HCT116 (cell line): Measurements from ENCODE around the gene ZNF197. TPM values are rescaled to one million over a fixed set of nuclear protein-coding genes. Genes with fewer than 3 reads are reported as not detected.
"Not testable (repeated sequence)": the region's sequence is repeated elsewhere in the genome, so short reads cannot be mapped to it uniquely, and the experiment has no call there.

ENCODE experiments used
- ATAC-seq: fragments of 200-7000 bp; cut with Tn5 transposase; 2 replicates; pipeline ENCODE4 v1.9.1; 2020; ENCODE audit warnings: mild to moderate bottlenecking, moderate library complexity
- BruUV-seq: library from RNA; stranded (reverse); fragments of 400-500 nt; replicated peaks from 2 replicates; lab custom pipeline; 2021; lab: Mats Ljungman, UMichigan
- CTCF ChIA-PET: fragments of 300-600 bp; sonication (Branson Sonifier 250); formaldehyde crosslinking; loops from one replicate; lab custom pipeline; 2021; ENCODE audit warnings: antibody characterized with exemption; lab: Charles Lee
- POLR2A ChIA-PET: fragments of 300-600, 350-600 bp; sonication (Branson Sonifier 250); formaldehyde crosslinking; loops from one replicate; lab custom pipeline; 2021; ENCODE audit warnings: antibody characterized with exemption; lab: Charles Lee
- RAD21 ChIA-PET, 2 experiments: fragments of 300-600 bp; sonication (Branson Sonifier 250); formaldehyde crosslinking; loops; one replicate each; lab custom pipeline; 2023; ENCODE audit warnings: low total read pairs in 2 of 2; ENCODE audit not compliant: uncharacterized antibody in 2 of 2, unreplicated experiment in 2 of 2, low non-redundant PET in 1 of 2; lab: Charles Lee
- DNase-seq: peaks from one replicate; pipeline ENCODE4 v3.0.0-alpha.2; 2010; ENCODE audit warnings: low read depth, low spot score
- H2AFZ ChIP-seq: fragments of 200-600 bp; shearing (Covaris generic), sonication (generic); 2 replicates; pipeline ENCODE4 v1.6.1; 2017; ENCODE audit warnings: low read depth, mixed run types, mixed read lengths, antibody characterized with exemption, low read length; ENCODE audit not compliant: poor library complexity, severe bottlenecking
- H3K27ac ChIP-seq: 2 replicates; pipeline ENCODE4 v1.5.1; 2012; ENCODE audit warnings: low read depth, low read length
- H3K27me3 ChIP-seq: fragments of 200-600 bp; sonication (generic); 2 replicates; pipeline ENCODE4 v1.6.1; 2016; ENCODE audit warnings: mixed run types, low read length, mixed read lengths; ENCODE audit not compliant: insufficient read depth
- H3K36me3 ChIP-seq, 2 experiments: fragments of 200-500 bp in 1 of 2; fragments of 200-600 bp in 1 of 2; sonication (Bioruptor generic) in 1 of 2; sonication (generic) in 1 of 2; 2 replicates each; pipeline versions ENCODE4 v1.5.1 to v1.6.1; 2014 to 2016; ENCODE audit warnings: low read length in 2 of 2, inconsistent platforms in 1 of 2, mixed read lengths in 1 of 2, mixed run types in 1 of 2; ENCODE audit not compliant: insufficient read depth in 2 of 2, control insufficient read depth in 1 of 2
- H3K4me1 ChIP-seq, 2 experiments: fragments of 200-600 bp in 1 of 2; sonication (generic) in 1 of 2; 2 replicates each; pipeline versions ENCODE4 v1.5.1 to v1.6.1; 2012 to 2017; ENCODE audit warnings: low read length in 2 of 2, inconsistent platforms in 1 of 2, mild to moderate bottlenecking in 1 of 2, mixed read lengths in 1 of 2, mixed run types in 1 of 2, moderate library complexity in 1 of 2; ENCODE audit not compliant: insufficient read depth in 2 of 2, control insufficient read depth in 1 of 2
- H3K4me2 ChIP-seq: fragments of 200-600 bp; sonication (generic); 2 replicates; pipeline ENCODE4 v1.6.1; 2017; ENCODE audit warnings: mixed run types, low read length, mixed read lengths
- H3K4me3 ChIP-seq, 2 experiments: fragments of 200-600 bp in 1 of 2; sonication (generic) in 1 of 2; replicated peaks in 1 of 2; 2 replicates each; pipeline ENCODE4 v1.5.1; 2011 to 2016; ENCODE audit warnings: low read length in 2 of 2, control low read depth in 1 of 2, low read depth in 1 of 2, mild to moderate bottlenecking in 1 of 2, mixed read lengths in 1 of 2, mixed run types in 1 of 2
- H3K79me2 ChIP-seq: fragments of 200-600 bp; sonication (generic); 2 replicates; pipeline ENCODE4 v1.6.1; 2017; ENCODE audit warnings: mild to moderate bottlenecking, mixed run types, low read length, moderate library complexity, mixed read lengths; ENCODE audit not compliant: insufficient read depth
- H3K9ac ChIP-seq: fragments of 200-600 bp; sonication (generic); 2 replicates; pipeline ENCODE4 v1.6.1; 2016; ENCODE audit warnings: low read length, mixed read lengths
- H3K9me2 ChIP-seq: fragments of 200-600 bp; sonication (generic), shearing (Covaris generic); 2 replicates; pipeline ENCODE4 v1.6.1; 2017; ENCODE audit warnings: mixed run types, mild to moderate bottlenecking, moderate library complexity; ENCODE audit not compliant: insufficient read depth
- H3K9me3 ChIP-seq, 2 experiments: fragments of 200-500 bp in 1 of 2; fragments of 200-600 bp in 1 of 2; sonication (Bioruptor generic) in 1 of 2; sonication (generic) in 1 of 2; 2 replicates each; pipeline ENCODE4 v1.6.1; 2014 to 2017; ENCODE audit warnings: low read length in 2 of 2, mixed read lengths in 2 of 2, inconsistent platforms in 1 of 2, low read depth in 1 of 2, mild to moderate bottlenecking in 1 of 2, mixed run types in 1 of 2, moderate library complexity in 1 of 2; ENCODE audit not compliant: control insufficient read depth in 1 of 2, insufficient read depth in 1 of 2
- H4K20me1 ChIP-seq: fragments of 200-600 bp; sonication (generic), shearing (Covaris generic); 2 replicates; pipeline ENCODE4 v1.6.1; 2017; ENCODE audit warnings: mixed run types, mild to moderate bottlenecking, moderate library complexity; ENCODE audit not compliant: insufficient read depth
- CBX3 ChIP-seq: IDR thresholded peaks from 2 replicates; pipeline ENCODE4 v1.6.1; 2012; ENCODE audit warnings: low read depth
- CEBPB ChIP-seq: IDR thresholded peaks from 2 replicates; pipeline ENCODE4 v1.6.1; 2012; ENCODE audit warnings: low read depth
- EGR1 ChIP-seq: IDR thresholded peaks from 2 replicates; pipeline ENCODE4 v1.6.1; 2012; ENCODE audit warnings: low read depth
- ELF1 ChIP-seq: IDR thresholded peaks from 2 replicates; pipeline ENCODE4 v1.6.1; 2012; ENCODE audit warnings: low read depth, borderline replicate concordance
- EZH2 ChIP-seq: fragments of 200-600 bp; sonication (generic); IDR thresholded peaks from 2 replicates; pipeline ENCODE4 v1.6.1; 2017; ENCODE audit warnings: antibody characterized with exemption, mixed run types
- FOSL1 ChIP-seq: IDR thresholded peaks from 2 replicates; pipeline ENCODE4 v1.6.1; 2012; ENCODE audit warnings: low read depth
- JUND ChIP-seq: IDR thresholded peaks from 2 replicates; pipeline ENCODE4 v1.6.1; 2012
- POLR2A ChIP-seq: IDR thresholded peaks from 2 replicates; pipeline ENCODE4 v1.7.0; 2011; ENCODE audit warnings: borderline replicate concordance; ENCODE audit not compliant: insufficient read depth, insufficient read length; ENCODE audit errors: extremely low read depth
- RAD21 ChIP-seq: IDR thresholded peaks from 2 replicates; pipeline ENCODE4 v1.6.1; 2012; ENCODE audit warnings: low read depth, mild to moderate bottlenecking
- SRF ChIP-seq: IDR thresholded peaks from 2 replicates; pipeline ENCODE4 v1.6.1; 2012; ENCODE audit warnings: low read depth
- YY1 ChIP-seq: IDR thresholded peaks from 2 replicates; pipeline ENCODE4 v1.6.1; 2011; ENCODE audit warnings: low read length, low read depth, moderate library complexity, mild to moderate bottlenecking; ENCODE audit not compliant: insufficient replicate concordance; ENCODE audit errors: extremely low read depth
- ZFX ChIP-seq: fragments of 450-650 bp; IDR thresholded peaks from 2 replicates; pipeline ENCODE4 v1.6.1; 2017
- ZNF274 ChIP-seq: fragments of 200-500 bp; sonication (Bioruptor generic); IDR thresholded peaks from 2 replicates; pipeline ENCODE4 v1.6.1; 2014; ENCODE audit warnings: mild to moderate bottlenecking, low read depth, low read length, inconsistent platforms
- intact Hi-C: fragments of 100-400 bp; cut with micrococcal nuclease; formaldehyde crosslinking; loops from 2 replicates; pipeline ENCODE4 v1.10.0; 2022
- total RNA-seq: library from RNA; stranded (reverse); gene quantifications from one replicate; pipeline ENCODE4 v1.2.1, GENCODE V29; 2021; ENCODE audit not compliant: unreplicated experiment
- TF ChIP-seq, protein P1 (sequence below), 3 experiments: fragments of 200-600 bp in 1 of 3; sonication (generic) in 1 of 3; IDR thresholded peaks in 2 of 3; conservative IDR thresholded peaks in 1 of 3; 2 replicates each; pipeline ENCODE4 v1.5.1; 2012 to 2017; ENCODE audit warnings: low read depth in 2 of 3, low read length in 2 of 3, antibody characterized with exemption in 1 of 3, borderline replicate concordance in 1 of 3, control low read depth in 1 of 3, mild to moderate bottlenecking in 1 of 3, mixed read lengths in 1 of 3, mixed run types in 1 of 3, moderate library complexity in 1 of 3; ENCODE audit not compliant: insufficient read depth in 1 of 3
- TF ChIP-seq, protein P2 (sequence below): IDR thresholded peaks from 2 replicates; pipeline ENCODE4 v1.6.1; 2012
- TF ChIP-seq, protein P3 (sequence below): IDR thresholded peaks from 2 replicates; pipeline ENCODE4 v1.6.1; 2012
- TF ChIP-seq, protein P4 (sequence below): IDR thresholded peaks from 2 replicates; pipeline ENCODE4 v1.6.1; 2012; ENCODE audit warnings: low read depth

Gene ZNF197
- total RNA-seq, 1 experiment from 2014 or later, result 16.5 TPM

DNA sequence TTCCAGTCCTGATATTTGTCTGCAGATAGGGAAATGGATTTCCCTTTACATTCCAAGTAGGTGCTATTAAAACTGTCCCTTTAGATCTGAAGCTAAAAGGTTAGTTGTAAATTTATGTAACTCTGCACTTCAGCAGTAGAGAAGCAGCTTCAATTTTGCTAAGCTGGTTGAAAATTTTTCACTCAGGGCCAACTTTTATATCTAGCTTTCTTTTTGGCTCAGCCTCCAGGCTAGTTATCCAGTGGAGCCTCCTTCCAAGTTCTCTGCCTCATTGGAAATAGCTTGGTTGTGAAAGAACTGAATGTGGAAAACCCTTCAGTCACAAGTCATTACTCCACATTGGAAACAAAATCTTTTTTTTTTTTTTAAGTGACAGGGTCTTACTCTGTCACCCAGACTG lies 48.2 kb upstream of the ZNF197 start:
- H2AFZ ChIP-seq, result no peak overlapping the region
- no TSS peak for BruUV-seq
- ATAC-seq (no peak), DNase-seq (no peak)
- no peaks in the 10 kb centered on the region for H3K4me1 ChIP-seq
- ChIA-PET POLR2A (no interaction called here), RAD21 (no interaction called here), CTCF (no interaction called here)
- H3K9me3 ChIP-seq, result no peaks in the 10 kb centered on the region
- H3K4me3 ChIP-seq, result no peak overlapping the region
- no peaks in the 10 kb centered on the region for H3K36me3 ChIP-seq
- H4K20me1 ChIP-seq, result no peaks in the 10 kb centered on the region
- no peak overlapping the region for H3K4me2 ChIP-seq
- H3K9ac ChIP-seq, result no peak overlapping the region
- no peaks in the 10 kb centered on the region for H3K79me2 ChIP-seq
- H3K27me3 ChIP-seq, result no peaks in the 10 kb centered on the region
- TF ChIP-seq, protein P1, sequence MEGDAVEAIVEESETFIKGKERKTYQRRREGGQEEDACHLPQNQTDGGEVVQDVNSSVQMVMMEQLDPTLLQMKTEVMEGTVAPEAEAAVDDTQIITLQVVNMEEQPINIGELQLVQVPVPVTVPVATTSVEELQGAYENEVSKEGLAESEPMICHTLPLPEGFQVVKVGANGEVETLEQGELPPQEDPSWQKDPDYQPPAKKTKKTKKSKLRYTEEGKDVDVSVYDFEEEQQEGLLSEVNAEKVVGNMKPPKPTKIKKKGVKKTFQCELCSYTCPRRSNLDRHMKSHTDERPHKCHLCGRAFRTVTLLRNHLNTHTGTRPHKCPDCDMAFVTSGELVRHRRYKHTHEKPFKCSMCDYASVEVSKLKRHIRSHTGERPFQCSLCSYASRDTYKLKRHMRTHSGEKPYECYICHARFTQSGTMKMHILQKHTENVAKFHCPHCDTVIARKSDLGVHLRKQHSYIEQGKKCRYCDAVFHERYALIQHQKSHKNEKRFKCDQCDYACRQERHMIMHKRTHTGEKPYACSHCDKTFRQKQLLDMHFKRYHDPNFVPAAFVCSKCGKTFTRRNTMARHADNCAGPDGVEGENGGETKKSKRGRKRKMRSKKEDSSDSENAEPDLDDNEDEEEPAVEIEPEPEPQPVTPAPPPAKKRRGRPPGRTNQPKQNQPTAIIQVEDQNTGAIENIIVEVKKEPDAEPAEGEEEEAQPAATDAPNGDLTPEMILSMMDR (IDR thresholded peaks at IDR 0.05 in 2 of 3, conservative IDR thresholded peaks at IDR 0.05 in 1 of 3; ENCODE audit: borderline replicate concordance in 1 of 3, insufficient read depth in 1 of 3, low read depth in 2 of 3, low read length in 2 of 3), result no peak
- no peak for TF ChIP-seq EZH2
- no peak for TF ChIP-seq ZFX
- TF ChIP-seq, protein P2, sequence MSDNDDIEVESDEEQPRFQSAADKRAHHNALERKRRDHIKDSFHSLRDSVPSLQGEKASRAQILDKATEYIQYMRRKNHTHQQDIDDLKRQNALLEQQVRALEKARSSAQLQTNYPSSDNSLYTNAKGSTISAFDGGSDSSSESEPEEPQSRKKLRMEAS, result no peak
- no peak for TF ChIP-seq JUND
- TF ChIP-seq ZNF274, result no peak
- no peak for TF ChIP-seq ELF1
- no peak for TF ChIP-seq EGR1
- TF ChIP-seq, protein P3, sequence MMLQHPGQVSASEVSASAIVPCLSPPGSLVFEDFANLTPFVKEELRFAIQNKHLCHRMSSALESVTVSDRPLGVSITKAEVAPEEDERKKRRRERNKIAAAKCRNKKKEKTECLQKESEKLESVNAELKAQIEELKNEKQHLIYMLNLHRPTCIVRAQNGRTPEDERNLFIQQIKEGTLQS, result no peak
- no peak for TF ChIP-seq SRF
- no peak for TF ChIP-seq CBX3
- TF ChIP-seq POLR2A, result no peak
- no peak for TF ChIP-seq RAD21
- TF ChIP-seq, protein P4, sequence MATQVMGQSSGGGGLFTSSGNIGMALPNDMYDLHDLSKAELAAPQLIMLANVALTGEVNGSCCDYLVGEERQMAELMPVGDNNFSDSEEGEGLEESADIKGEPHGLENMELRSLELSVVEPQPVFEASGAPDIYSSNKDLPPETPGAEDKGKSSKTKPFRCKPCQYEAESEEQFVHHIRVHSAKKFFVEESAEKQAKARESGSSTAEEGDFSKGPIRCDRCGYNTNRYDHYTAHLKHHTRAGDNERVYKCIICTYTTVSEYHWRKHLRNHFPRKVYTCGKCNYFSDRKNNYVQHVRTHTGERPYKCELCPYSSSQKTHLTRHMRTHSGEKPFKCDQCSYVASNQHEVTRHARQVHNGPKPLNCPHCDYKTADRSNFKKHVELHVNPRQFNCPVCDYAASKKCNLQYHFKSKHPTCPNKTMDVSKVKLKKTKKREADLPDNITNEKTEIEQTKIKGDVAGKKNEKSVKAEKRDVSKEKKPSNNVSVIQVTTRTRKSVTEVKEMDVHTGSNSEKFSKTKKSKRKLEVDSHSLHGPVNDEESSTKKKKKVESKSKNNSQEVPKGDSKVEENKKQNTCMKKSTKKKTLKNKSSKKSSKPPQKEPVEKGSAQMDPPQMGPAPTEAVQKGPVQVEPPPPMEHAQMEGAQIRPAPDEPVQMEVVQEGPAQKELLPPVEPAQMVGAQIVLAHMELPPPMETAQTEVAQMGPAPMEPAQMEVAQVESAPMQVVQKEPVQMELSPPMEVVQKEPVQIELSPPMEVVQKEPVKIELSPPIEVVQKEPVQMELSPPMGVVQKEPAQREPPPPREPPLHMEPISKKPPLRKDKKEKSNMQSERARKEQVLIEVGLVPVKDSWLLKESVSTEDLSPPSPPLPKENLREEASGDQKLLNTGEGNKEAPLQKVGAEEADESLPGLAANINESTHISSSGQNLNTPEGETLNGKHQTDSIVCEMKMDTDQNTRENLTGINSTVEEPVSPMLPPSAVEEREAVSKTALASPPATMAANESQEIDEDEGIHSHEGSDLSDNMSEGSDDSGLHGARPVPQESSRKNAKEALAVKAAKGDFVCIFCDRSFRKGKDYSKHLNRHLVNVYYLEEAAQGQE, result no peak
- no peak for TF ChIP-seq YY1
- no peak for TF ChIP-seq CEBPB
- no peak for TF ChIP-seq FOSL1
- TF ChIP-seq, all 23 proteins: peak for 0
- intact Hi-C loops, result no loop called here
- H3K9me2 ChIP-seq, result no peaks in the 10 kb centered on the region
- no peak overlapping the region for H3K27ac ChIP-seq

DNA sequence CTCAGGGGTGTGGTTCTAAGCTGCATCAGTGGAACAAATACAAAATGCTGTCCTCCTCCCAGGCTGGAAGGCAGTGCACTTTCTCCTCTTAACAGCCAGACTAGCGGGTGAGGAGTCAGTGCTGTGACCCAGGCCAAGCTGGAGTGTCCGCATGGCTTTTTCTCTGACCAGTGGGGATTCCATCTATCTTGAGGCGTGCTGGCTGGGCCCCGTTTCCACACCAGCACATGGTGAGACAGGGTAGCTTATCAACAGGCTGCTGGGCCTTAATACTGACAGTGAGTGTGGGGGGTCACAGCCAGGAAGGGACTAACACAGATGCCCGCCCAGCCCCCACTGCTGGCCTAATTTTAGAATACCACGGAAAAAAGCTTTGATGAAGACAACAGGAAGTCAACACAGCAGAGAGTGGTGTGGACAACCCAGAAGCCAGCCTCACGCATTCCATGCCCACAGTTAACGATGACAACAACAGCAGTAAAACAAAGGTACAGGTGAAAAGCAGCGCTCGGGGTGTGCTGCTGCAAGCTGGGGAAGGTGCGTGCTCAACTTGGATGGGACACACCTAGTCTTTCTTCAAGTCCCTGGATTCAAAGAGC lies 47.4 kb upstream of the ZNF197 start:
- BruUV-seq, H3K9me2 ChIP-seq, ATAC-seq: not testable (repeated sequence)

More for the DNA sequence above, 47.4 kb upstream of the ZNF197 start:
- RAD21 ChIA-PET, intact Hi-C loops, H3K27ac ChIP-seq, H4K20me1 ChIP-seq, POLR2A ChIA-PET, H3K9ac ChIP-seq, DNase-seq, H2AFZ ChIP-seq, CTCF ChIA-PET, H3K4me2 ChIP-seq, H3K9me3 ChIP-seq, H3K4me1 ChIP-seq, H3K4me3 ChIP-seq, H3K27me3 ChIP-seq, H3K36me3 ChIP-seq, H3K79me2 ChIP-seq: not testable (repeated sequence)
